Activated T-cell treated with anti-CD3 and anti-CD28 coated beads, Interleukin-2, amount 50 U/mL, for 24 hours (primary cell): ENCODE measurements around the gene AFF3.

Source experiments
- DNase-seq: peaks from one replicate; pipeline ENCODE4 v3.0.0-alpha.2; 2020
- H3K27ac Mint-ChIP-seq: 2 replicates; pipeline ENCODE4 v1.8.0; 2020; ENCODE audit warnings: mild to moderate bottlenecking, mixed read lengths
- H3K27me3 Mint-ChIP-seq: 2 replicates; pipeline ENCODE4 v1.8.0; 2020; ENCODE audit warnings: mixed read lengths
- H3K36me3 Mint-ChIP-seq: 2 replicates; pipeline ENCODE4 v1.8.0; 2020; ENCODE audit warnings: low read depth, mixed read lengths
- H3K4me1 Mint-ChIP-seq: 2 replicates; pipeline ENCODE4 v1.8.0; 2020; ENCODE audit warnings: low read depth, mixed read lengths
- H3K4me3 Mint-ChIP-seq: 2 replicates; pipeline ENCODE4 v1.8.0; 2020; ENCODE audit warnings: mild to moderate bottlenecking, moderate library complexity, mixed read lengths
- H3K9me3 Mint-ChIP-seq: 2 replicates; pipeline ENCODE4 v1.8.0; 2020; ENCODE audit warnings: mixed read lengths

The AFF3 gene

GRCh38 chr2:100142393-100142792, at the start of gene AFF3:
AFF3 (minus strand) TSS chr2:100142590; CDS start chr2:100104454, 38,136 bp downstream.
- H3K27ac Mint-ChIP-seq = peak within 1 kb of the TSS; percentile 92
- H3K4me1 Mint-ChIP-seq = peaks cover 53% of the 10 kb centered on the region
- H3K27me3 Mint-ChIP-seq = peaks cover 8% of the 10 kb centered on the region
- H3K36me3 Mint-ChIP-seq = no peaks in the 10 kb centered on the region
- peak within 1 kb of the TSS; percentile 82 for H3K4me3 Mint-ChIP-seq
- H3K9me3 Mint-ChIP-seq = no peaks in the 10 kb centered on the region
- peak; percentile 59 for DNase-seq

- H3K36me3 Mint-ChIP-seq = no peaks in the 10 kb centered on the region
- no peak overlapping the region for H3K4me3 Mint-ChIP-seq
- H3K4me1 Mint-ChIP-seq = no peaks in the 10 kb centered on the region
- no peaks in the 10 kb centered on the region for H3K9me3 Mint-ChIP-seq
- no peak overlapping the region for H3K27ac Mint-ChIP-seq
- no peaks in the 10 kb centered on the region for H3K27me3 Mint-ChIP-seq
- no peak for DNase-seq
These were observed 47.0 kb upstream of the AFF3 start for GRCh38 chr2:100189387-100189786.

GRCh38 chr2:100188326-100188725, 45.9 kb upstream of the AFF3 start:
- no peak overlapping the region for H3K27ac Mint-ChIP-seq
- H3K9me3 Mint-ChIP-seq = no peaks in the 10 kb centered on the region
- no peaks in the 10 kb centered on the region for H3K27me3 Mint-ChIP-seq
- no peak overlapping the region for H3K4me3 Mint-ChIP-seq
- no peak for DNase-seq
- H3K36me3 Mint-ChIP-seq = no peaks in the 10 kb centered on the region
- H3K4me1 Mint-ChIP-seq = no peaks in the 10 kb centered on the region

GRCh38 chr2:100186126-100186525, 43.7 kb upstream of the AFF3 start:
- Mint-ChIP-seq H3K27ac (no peak overlapping the region), H3K36me3 (no peaks in the 10 kb centered on the region), H3K27me3 (no peaks in the 10 kb centered on the region), H3K9me3 (no peaks in the 10 kb centered on the region), H3K4me3 (no peak overlapping the region), H3K4me1 (no peaks in the 10 kb centered on the region)
- no peak for DNase-seq

GRCh38 chr2:100185516-100185915, 43.1 kb upstream of the AFF3 start:
- Mint-ChIP-seq H3K36me3 (no peaks in the 10 kb centered on the region), H3K9me3 (no peaks in the 10 kb centered on the region), H3K4me3 (no peak overlapping the region), H3K4me1 (no peaks in the 10 kb centered on the region), H3K27me3 (no peaks in the 10 kb centered on the region), H3K27ac (no peak overlapping the region)
- DNase-seq = no peak

GRCh38 chr2:100185105-100185504, 42.7 kb upstream of the AFF3 start:
- Mint-ChIP-seq H3K36me3 (no peaks in the 10 kb centered on the region), H3K27ac (no peak overlapping the region), H3K9me3 (no peaks in the 10 kb centered on the region), H3K4me3 (no peak overlapping the region), H3K4me1 (no peaks in the 10 kb centered on the region), H3K27me3 (no peaks in the 10 kb centered on the region)
- no peak for DNase-seq

GRCh38 chr2:100184055-100184737, 41.8 kb upstream of the AFF3 start:
- no peak overlapping the region for H3K4me3 Mint-ChIP-seq
- no peak overlapping the region for H3K27ac Mint-ChIP-seq
- H3K36me3 Mint-ChIP-seq = no peaks in the 10 kb centered on the region
- no peaks in the 10 kb centered on the region for H3K4me1 Mint-ChIP-seq
- no peaks in the 10 kb centered on the region for H3K27me3 Mint-ChIP-seq
- DNase-seq = no peak
- no peaks in the 10 kb centered on the region for H3K9me3 Mint-ChIP-seq

GRCh38 chr2:100182494-100183361, 40.3 kb upstream of the AFF3 start:
- Mint-ChIP-seq H3K36me3 (no peaks in the 10 kb centered on the region), H3K9me3 (no peaks in the 10 kb centered on the region), H3K4me3 (no peak overlapping the region), H3K4me1 (no peaks in the 10 kb centered on the region), H3K27ac (no peak overlapping the region), H3K27me3 (no peaks in the 10 kb centered on the region)
- DNase-seq = no peak

GRCh38 chr2:100180503-100180902, 38.1 kb upstream of the AFF3 start:
- Mint-ChIP-seq H3K4me3 (no peak overlapping the region), H3K27ac (no peak overlapping the region)

GRCh38 chr2:100179806-100180205, 37.4 kb upstream of the AFF3 start:
- Mint-ChIP-seq H3K36me3 (no peaks in the 10 kb centered on the region), H3K4me3 (no peak overlapping the region), H3K27ac (no peak overlapping the region), H3K27me3 (no peaks in the 10 kb centered on the region), H3K4me1 (no peaks in the 10 kb centered on the region), H3K9me3 (no peaks in the 10 kb centered on the region)
- no peak for DNase-seq

More at GRCh38 chr2:100180503-100180902, 38.1 kb upstream of the AFF3 start:
- H3K4me1 Mint-ChIP-seq = no peaks in the 10 kb centered on the region
- no peaks in the 10 kb centered on the region for H3K36me3 Mint-ChIP-seq
- no peaks in the 10 kb centered on the region for H3K9me3 Mint-ChIP-seq
- DNase-seq = no peak
- no peaks in the 10 kb centered on the region for H3K27me3 Mint-ChIP-seq

GRCh38 chr2:100178864-100179263, 36.5 kb upstream of the AFF3 start:
- Mint-ChIP-seq H3K27me3 (peaks cover under 1% of the 10 kb centered on the region), H3K27ac (no peak overlapping the region), H3K36me3 (no peaks in the 10 kb centered on the region), H3K9me3 (no peaks in the 10 kb centered on the region), H3K4me3 (no peak overlapping the region), H3K4me1 (no peaks in the 10 kb centered on the region)
- DNase-seq = no peak

GRCh38 chr2:100178085-100178788, 35.8 kb upstream of the AFF3 start:
- Mint-ChIP-seq H3K36me3 (no peaks in the 10 kb centered on the region), H3K27me3 (peaks cover 3% of the 10 kb centered on the region)
- DNase-seq = no peak

GRCh38 chr2:100176925-100177324, 34.5 kb upstream of the AFF3 start:
- no peaks in the 10 kb centered on the region for H3K9me3 Mint-ChIP-seq
- H3K36me3 Mint-ChIP-seq = no peaks in the 10 kb centered on the region
- no peak overlapping the region for H3K27ac Mint-ChIP-seq
- no peak for DNase-seq
- H3K4me3 Mint-ChIP-seq = no peak overlapping the region
- peaks cover 3% of the 10 kb centered on the region for H3K27me3 Mint-ChIP-seq
- no peaks in the 10 kb centered on the region for H3K4me1 Mint-ChIP-seq

More at GRCh38 chr2:100178085-100178788, 35.8 kb upstream of the AFF3 start:
- Mint-ChIP-seq H3K4me3 (no peak overlapping the region), H3K4me1 (no peaks in the 10 kb centered on the region), H3K27ac (no peak overlapping the region), H3K9me3 (no peaks in the 10 kb centered on the region)

- H3K4me1 Mint-ChIP-seq = no peaks in the 10 kb centered on the region
- no peak overlapping the region for H3K27ac Mint-ChIP-seq
- H3K27me3 Mint-ChIP-seq = peaks cover 3% of the 10 kb centered on the region
- no peaks in the 10 kb centered on the region for H3K36me3 Mint-ChIP-seq
- H3K9me3 Mint-ChIP-seq = no peaks in the 10 kb centered on the region
- no peak for DNase-seq
- no peak overlapping the region for H3K4me3 Mint-ChIP-seq
These were observed 31.6 kb upstream of the AFF3 start for GRCh38 chr2:100174026-100174431.
